ENCODE measurements around the gene SIM1. TPM values are rescaled to one million over a fixed set of nuclear protein-coding genes. Genes with fewer than 3 reads are reported as not detected.

SIM1 gene, protein sequence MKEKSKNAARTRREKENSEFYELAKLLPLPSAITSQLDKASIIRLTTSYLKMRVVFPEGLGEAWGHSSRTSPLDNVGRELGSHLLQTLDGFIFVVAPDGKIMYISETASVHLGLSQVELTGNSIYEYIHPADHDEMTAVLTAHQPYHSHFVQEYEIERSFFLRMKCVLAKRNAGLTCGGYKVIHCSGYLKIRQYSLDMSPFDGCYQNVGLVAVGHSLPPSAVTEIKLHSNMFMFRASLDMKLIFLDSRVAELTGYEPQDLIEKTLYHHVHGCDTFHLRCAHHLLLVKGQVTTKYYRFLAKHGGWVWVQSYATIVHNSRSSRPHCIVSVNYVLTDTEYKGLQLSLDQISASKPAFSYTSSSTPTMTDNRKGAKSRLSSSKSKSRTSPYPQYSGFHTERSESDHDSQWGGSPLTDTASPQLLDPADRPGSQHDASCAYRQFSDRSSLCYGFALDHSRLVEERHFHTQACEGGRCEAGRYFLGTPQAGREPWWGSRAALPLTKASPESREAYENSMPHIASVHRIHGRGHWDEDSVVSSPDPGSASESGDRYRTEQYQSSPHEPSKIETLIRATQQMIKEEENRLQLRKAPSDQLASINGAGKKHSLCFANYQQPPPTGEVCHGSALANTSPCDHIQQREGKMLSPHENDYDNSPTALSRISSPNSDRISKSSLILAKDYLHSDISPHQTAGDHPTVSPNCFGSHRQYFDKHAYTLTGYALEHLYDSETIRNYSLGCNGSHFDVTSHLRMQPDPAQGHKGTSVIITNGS
- polyA plus RNA-seq (2011; rRNA removed) (27.1 and 32.9 TPM in 2 replicates), polyA minus RNA-seq (2011; rRNA and poly(A)+ RNA removed) (83.2 and 105 TPM in 2 replicates)

DNA sequence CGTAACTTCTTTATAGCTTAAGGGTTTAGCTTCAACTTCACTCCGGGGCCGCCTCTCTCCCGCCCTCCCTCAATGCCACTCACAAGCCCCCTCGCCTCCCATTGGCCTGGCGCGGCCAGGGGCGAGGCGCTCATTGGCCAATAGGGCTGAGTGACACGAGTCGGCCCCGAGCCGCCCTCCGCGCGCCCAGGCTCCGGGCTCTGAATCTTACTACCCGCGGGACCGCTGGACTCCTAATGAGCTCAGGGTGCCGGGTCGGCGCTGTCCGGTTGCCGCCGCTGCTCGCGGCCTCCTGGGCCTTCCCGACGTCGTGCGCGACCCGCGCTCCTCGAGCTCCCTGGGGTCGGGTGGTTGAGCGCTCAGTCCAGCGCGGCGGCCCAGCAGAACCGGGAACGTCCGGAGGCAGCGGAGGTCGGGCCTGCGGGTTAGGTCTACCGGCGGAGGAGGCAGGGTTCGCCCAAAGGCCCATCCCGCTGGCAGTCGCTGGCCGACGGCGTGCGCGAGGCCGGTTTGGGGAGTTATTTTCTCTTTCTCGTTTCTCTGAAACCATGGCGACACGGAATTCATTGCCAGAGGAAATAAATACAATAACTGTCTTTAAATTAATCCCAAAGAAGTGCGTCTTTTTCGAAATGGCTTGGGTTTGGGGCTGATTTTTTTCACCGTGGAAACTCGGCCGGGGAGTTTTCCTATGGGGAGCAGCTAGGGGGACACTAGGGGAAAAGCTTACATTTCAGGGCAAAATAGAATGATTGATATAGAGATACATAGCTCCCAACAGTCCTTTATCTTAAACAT, at the start of gene SIM1:
Gene SIM1, minus strand, starts transcription at position 19 of the 798 bp plus-strand sequence. CDS start 1,453 bp downstream, outside the sequence.
- H3K27me3 ChIP-seq (ENCODE audit: control insufficient read depth, insufficient read depth, low read length), result no peaks in the 10 kb centered on the region
- H3K36me3 ChIP-seq (ENCODE audit: control insufficient read depth, insufficient read depth, low read length), result peaks cover 4% of the 10 kb centered on the region; the same call in 1 of the 2 replicates
- ChIA-PET CTCF (interaction anchor here (0.6 to 11.7 kb wide), 13 partner anchors 17 to 405 kb away, joined by 3 to 161 read pairs (median 4); no protein-coding TSS in a partner anchor), POLR2A (interaction anchor here (0.8 to 1.6 kb wide), 5 partner anchors 9 to 369 kb away, joined by 3 to 9 read pairs (median 8); no protein-coding TSS in a partner anchor)
- DNase-seq (ENCODE audit: low read depth), result peak; percentile 82
- TF ChIP-seq, protein P1, sequence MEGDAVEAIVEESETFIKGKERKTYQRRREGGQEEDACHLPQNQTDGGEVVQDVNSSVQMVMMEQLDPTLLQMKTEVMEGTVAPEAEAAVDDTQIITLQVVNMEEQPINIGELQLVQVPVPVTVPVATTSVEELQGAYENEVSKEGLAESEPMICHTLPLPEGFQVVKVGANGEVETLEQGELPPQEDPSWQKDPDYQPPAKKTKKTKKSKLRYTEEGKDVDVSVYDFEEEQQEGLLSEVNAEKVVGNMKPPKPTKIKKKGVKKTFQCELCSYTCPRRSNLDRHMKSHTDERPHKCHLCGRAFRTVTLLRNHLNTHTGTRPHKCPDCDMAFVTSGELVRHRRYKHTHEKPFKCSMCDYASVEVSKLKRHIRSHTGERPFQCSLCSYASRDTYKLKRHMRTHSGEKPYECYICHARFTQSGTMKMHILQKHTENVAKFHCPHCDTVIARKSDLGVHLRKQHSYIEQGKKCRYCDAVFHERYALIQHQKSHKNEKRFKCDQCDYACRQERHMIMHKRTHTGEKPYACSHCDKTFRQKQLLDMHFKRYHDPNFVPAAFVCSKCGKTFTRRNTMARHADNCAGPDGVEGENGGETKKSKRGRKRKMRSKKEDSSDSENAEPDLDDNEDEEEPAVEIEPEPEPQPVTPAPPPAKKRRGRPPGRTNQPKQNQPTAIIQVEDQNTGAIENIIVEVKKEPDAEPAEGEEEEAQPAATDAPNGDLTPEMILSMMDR (IDR thresholded peaks at IDR 0.05; ENCODE audit: insufficient read depth, low read depth, low read length), result no peak
- H3K4me3 ChIP-seq (ENCODE audit: low read depth, low read length), result peak within 1 kb of the TSS; percentile 74

DNA sequence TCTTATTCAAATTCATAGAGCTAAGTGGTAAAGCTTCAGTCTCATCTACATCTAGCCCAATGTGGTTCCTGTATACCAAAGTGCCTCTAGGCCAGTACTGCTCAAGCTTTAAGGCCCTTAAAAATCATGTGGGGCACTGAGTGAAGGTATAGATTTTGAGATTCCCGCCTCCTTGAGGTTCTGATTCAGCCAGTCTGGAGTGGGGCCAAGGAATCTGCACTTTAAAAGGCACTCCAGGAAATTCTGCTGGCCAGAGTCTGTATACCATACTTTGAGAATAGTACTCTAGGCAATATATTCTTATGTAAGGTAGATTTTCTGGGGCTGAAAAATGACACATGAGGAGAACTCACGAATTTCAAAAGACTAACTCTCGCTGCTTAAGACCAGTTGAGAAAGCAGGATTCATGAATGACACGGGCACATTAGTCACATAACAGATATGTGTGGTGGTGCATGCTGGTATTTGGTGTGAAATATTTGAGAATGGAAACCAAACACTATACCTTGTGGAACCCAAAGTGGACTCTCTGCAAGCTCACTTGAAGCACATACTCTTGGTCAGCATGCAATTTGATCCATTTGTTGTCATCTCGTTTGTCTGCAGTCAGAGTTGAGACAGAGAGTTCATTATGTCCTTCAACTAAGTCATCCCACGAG, 47.6 kb upstream of the SIM1 start:
- ChIA-PET CTCF (interaction anchor here (0.6 kb wide), 1 partner anchor 992 kb away, joined by 4 read pairs; no protein-coding TSS in a partner anchor), POLR2A (interaction anchor here (0.6 kb wide), 1 partner anchor 107 kb away, joined by 3 read pairs; no protein-coding TSS in a partner anchor)
- no peak for DNase-seq (ENCODE audit: low read depth)
- Histone ChIP-seq H3K27me3 (ENCODE audit: control insufficient read depth, insufficient read depth, low read length) (no peaks in the 10 kb centered on the region), H3K36me3 (ENCODE audit: control insufficient read depth, insufficient read depth, low read length) (peaks cover 6% of the 10 kb centered on the region), H3K4me3 (ENCODE audit: low read depth, low read length) (no peak overlapping the region)
- TF ChIP-seq, protein P1 (IDR thresholded peaks at IDR 0.05; ENCODE audit: insufficient read depth, low read depth, low read length), result no peak

DNA sequence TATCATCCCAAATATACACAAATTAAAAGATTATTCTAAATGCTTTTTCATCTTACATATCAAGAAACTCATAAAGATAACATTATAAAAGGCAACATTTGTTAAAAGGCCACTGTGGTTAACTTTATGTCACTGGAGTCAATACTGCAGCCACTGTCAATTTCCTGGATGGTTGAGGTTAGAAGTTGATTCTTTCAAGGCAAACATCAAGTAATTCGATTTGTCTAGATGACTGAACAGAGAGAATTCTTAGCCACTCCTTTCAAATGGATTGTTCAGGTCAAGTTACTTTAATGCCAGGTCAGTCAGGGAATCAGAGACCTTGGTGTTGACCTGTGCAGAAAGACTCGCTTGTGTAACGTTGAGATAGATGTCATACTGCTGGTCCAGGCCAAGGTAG, 44.4 kb upstream of the SIM1 start:
- Histone ChIP-seq H3K27me3 (ENCODE audit: control insufficient read depth, insufficient read depth, low read length) (no peaks in the 10 kb centered on the region), H3K36me3 (ENCODE audit: control insufficient read depth, insufficient read depth, low read length) (peaks cover 6% of the 10 kb centered on the region), H3K4me3 (ENCODE audit: low read depth, low read length) (no peak overlapping the region)
- DNase-seq (ENCODE audit: low read depth), result no peak
- POLR2A ChIA-PET, result no interaction called here
- CTCF ChIA-PET, result no interaction called here
- TF ChIP-seq, protein P1 (IDR thresholded peaks at IDR 0.05; ENCODE audit: insufficient read depth, low read depth, low read length), result no peak

DNA sequence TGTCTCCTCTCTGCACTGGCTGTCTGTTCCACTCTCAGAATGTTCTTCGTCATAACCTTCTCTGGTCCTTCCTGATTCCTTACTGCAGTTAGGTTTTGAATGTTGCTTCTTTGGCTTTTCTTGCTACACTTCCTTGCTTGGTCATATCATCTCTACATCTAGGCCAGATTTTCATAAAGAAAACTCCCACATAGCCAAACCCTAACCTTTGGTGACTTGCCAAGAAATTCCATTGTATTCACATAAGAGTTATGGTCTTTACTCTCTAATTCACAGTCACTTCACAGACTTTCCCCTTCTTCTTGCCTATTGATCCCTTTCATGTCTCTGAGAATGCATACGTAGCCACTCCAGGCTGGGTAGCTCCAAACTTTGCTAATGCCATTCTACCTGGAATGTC, 41.9 kb upstream of the SIM1 start:
- ChIA-PET POLR2A (no interaction called here), CTCF (no interaction called here)
- H3K36me3 ChIP-seq (ENCODE audit: control insufficient read depth, insufficient read depth, low read length), result peaks cover 3% of the 10 kb centered on the region; the same call in 1 of the 2 replicates
- no peaks in the 10 kb centered on the region for H3K27me3 ChIP-seq (ENCODE audit: control insufficient read depth, insufficient read depth, low read length)
- no peak for DNase-seq (ENCODE audit: low read depth)
- no peak overlapping the region for H3K4me3 ChIP-seq (ENCODE audit: low read depth, low read length)
- TF ChIP-seq, protein P1 (IDR thresholded peaks at IDR 0.05; ENCODE audit: insufficient read depth, low read depth, low read length), result no peak

All from BJ (cell line).